Chondrocyte (in vitro differentiated cells): Measurements from ENCODE around the gene AGFG2. TPM values are rescaled to one million over a fixed set of nuclear protein-coding genes. Genes with fewer than 3 reads are reported as not detected.
A peak's percentile ranks its signal among the peaks of the same experiment; 100 is the strongest.
"Not testable (repeated sequence)": the region's sequence is repeated elsewhere in the genome, so short reads cannot be mapped to it uniquely, and the experiment has no call there.

ENCODE experiments used
- DNase-seq: peaks from one replicate; pipeline ENCODE4 v3.0.0; 2021; ENCODE audit warnings: mixed read lengths, low spot score
- H3K27ac Mint-ChIP-seq: one replicate; pipeline ENCODE4 v1.8.0; 2021; ENCODE audit warnings: mild to moderate bottlenecking, moderate library complexity, mixed read lengths; ENCODE audit not compliant: unreplicated experiment
- H3K27me3 Mint-ChIP-seq: 2 replicates; pipeline ENCODE4 v1.8.0; 2021; ENCODE audit warnings: low read depth, mixed read lengths
- H3K36me3 Mint-ChIP-seq: 2 replicates; pipeline ENCODE4 v1.8.0; 2021; ENCODE audit warnings: low read depth, mixed read lengths
- H3K4me1 Mint-ChIP-seq: 2 replicates; pipeline ENCODE4 v1.8.0; 2021; ENCODE audit warnings: low read depth, mild to moderate bottlenecking, mixed read lengths
- H3K4me3 Mint-ChIP-seq: one replicate; pipeline ENCODE4 v1.8.0; 2021; ENCODE audit warnings: mild to moderate bottlenecking, moderate library complexity, mixed read lengths; ENCODE audit not compliant: unreplicated experiment
- H3K9me3 Mint-ChIP-seq: 2 replicates; pipeline ENCODE4 v1.8.0; 2021; ENCODE audit warnings: low read depth, mixed read lengths
- total RNA-seq: library from RNA; stranded (reverse); gene quantifications from 3 replicates; pipeline ENCODE4 v1.2.1, GENCODE V29; 2021
- TF ChIP-seq, protein P1 (sequence below): fragments of 200-600 bp; sonication (generic); IDR thresholded peaks from 2 replicates; pipeline ENCODE4 v1.5.0; 2021; ENCODE audit warnings: antibody characterized with exemption, mild to moderate bottlenecking, moderate library complexity

AGFG2 gene
- total RNA-seq, 1 donor from 2014 or later: 8.2 TPM

- no peak overlapping the region for H3K27ac Mint-ChIP-seq
- H3K4me3 Mint-ChIP-seq: peak overlapping the region; percentile 98
- H3K9me3 Mint-ChIP-seq: no peaks in the 10 kb centered on the region
- peaks cover 35% of the 10 kb centered on the region for H3K4me1 Mint-ChIP-seq
- DNase-seq: no peak
- H3K36me3 Mint-ChIP-seq: no peaks in the 10 kb centered on the region
- TF ChIP-seq, protein P1, sequence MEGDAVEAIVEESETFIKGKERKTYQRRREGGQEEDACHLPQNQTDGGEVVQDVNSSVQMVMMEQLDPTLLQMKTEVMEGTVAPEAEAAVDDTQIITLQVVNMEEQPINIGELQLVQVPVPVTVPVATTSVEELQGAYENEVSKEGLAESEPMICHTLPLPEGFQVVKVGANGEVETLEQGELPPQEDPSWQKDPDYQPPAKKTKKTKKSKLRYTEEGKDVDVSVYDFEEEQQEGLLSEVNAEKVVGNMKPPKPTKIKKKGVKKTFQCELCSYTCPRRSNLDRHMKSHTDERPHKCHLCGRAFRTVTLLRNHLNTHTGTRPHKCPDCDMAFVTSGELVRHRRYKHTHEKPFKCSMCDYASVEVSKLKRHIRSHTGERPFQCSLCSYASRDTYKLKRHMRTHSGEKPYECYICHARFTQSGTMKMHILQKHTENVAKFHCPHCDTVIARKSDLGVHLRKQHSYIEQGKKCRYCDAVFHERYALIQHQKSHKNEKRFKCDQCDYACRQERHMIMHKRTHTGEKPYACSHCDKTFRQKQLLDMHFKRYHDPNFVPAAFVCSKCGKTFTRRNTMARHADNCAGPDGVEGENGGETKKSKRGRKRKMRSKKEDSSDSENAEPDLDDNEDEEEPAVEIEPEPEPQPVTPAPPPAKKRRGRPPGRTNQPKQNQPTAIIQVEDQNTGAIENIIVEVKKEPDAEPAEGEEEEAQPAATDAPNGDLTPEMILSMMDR: no peak
- no peaks in the 10 kb centered on the region for H3K27me3 Mint-ChIP-seq
Measured at GRCh38 chr7:100540073-100540723, 1.2 kb downstream of the AGFG2 start.

DNA sequence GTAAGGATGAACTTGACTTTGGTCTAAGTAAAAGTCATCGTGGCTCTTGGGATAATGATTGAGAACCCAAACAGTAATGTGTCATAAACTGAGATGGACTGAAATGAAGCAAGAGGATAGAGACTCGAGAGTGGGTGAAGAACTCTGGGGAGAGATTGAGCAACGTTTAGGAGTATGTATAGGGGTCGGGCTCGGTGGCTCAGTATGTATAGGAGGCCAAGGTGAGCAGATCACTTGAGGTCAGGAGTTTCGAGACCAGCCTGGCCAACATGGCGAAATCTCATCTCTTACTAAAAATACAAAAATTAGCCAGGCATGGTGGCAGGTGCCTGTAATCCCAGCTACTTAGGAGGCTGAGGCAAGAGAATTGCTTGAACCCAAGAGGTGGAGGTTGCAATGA lies 2.3 kb downstream of the AGFG2 start:
- H3K9me3 Mint-ChIP-seq, DNase-seq, H3K4me3 Mint-ChIP-seq, H3K36me3 Mint-ChIP-seq, H3K27me3 Mint-ChIP-seq, H3K27ac Mint-ChIP-seq: not testable (repeated sequence)
- peaks cover 46% of the 10 kb centered on the region for H3K4me1 Mint-ChIP-seq

GRCh38 chr7:100543586-100543985 lies 4.6 kb downstream of the AGFG2 start:
- DNase-seq: no peak
- Mint-ChIP-seq H3K27me3 (no peaks in the 10 kb centered on the region), H3K4me1 (peaks cover 63% of the 10 kb centered on the region), H3K36me3 (no peaks in the 10 kb centered on the region), H3K4me3 (no peak overlapping the region), H3K9me3 (no peaks in the 10 kb centered on the region), H3K27ac (peak overlapping the region; percentile 15)
- TF ChIP-seq, protein P1: no peak

- peak overlapping the region; percentile 93 for H3K27ac Mint-ChIP-seq
- no peaks in the 10 kb centered on the region for H3K36me3 Mint-ChIP-seq
- TF ChIP-seq, protein P1: no peak
- peaks cover 61% of the 10 kb centered on the region for H3K4me1 Mint-ChIP-seq
- no peaks in the 10 kb centered on the region for H3K27me3 Mint-ChIP-seq
- no peak for DNase-seq
- no peak overlapping the region for H3K4me3 Mint-ChIP-seq
- no peaks in the 10 kb centered on the region for H3K9me3 Mint-ChIP-seq
Measured at GRCh38 chr7:100544386-100544785, 5.4 kb downstream of the AGFG2 start.

- no peak for DNase-seq
- Mint-ChIP-seq H3K9me3 (no peaks in the 10 kb centered on the region), H3K27me3 (no peaks in the 10 kb centered on the region), H3K36me3 (no peaks in the 10 kb centered on the region), H3K27ac (peak overlapping the region; percentile 93), H3K4me1 (peaks cover 57% of the 10 kb centered on the region), H3K4me3 (no peak overlapping the region)
- TF ChIP-seq, protein P1: no peak
Measured at GRCh38 chr7:100544967-100545359, 6.0 kb downstream of the AGFG2 start.
